HepG2 (cell line): ENCODE results near the gene GALNT16.

Experiments
- ATF2 ChIP-seq: sonication (generic); formaldehyde crosslinking; IDR thresholded peaks from 2 replicates; pipeline ENCODE4 v1.4.0; 2020; ENCODE audit warnings: missing genetic modification reagents
- FOSL1 ChIP-seq: sonication (generic); formaldehyde crosslinking; IDR thresholded peaks from 2 replicates; pipeline ENCODE4 v1.9.0; 2021; ENCODE audit warnings: missing genetic modification reagents, borderline replicate concordance
- HHEX ChIP-seq: IDR thresholded peaks from 2 replicates; pipeline ENCODE4 v1.6.1; 2016; ENCODE audit warnings: control low read depth
- HMG20B ChIP-seq: conservative IDR thresholded peaks from 2 replicates; pipeline ENCODE4 v1.6.1; 2016; ENCODE audit warnings: missing genetic modification reagents, missing compliant biosample characterization
- HNRNPUL1 ChIP-seq: fragments of 200-400 bp; formaldehyde crosslinking; IDR thresholded peaks from 2 replicates; pipeline ENCODE4 v1.6.1; 2017; ENCODE audit warnings: low read depth, mild to moderate bottlenecking, low read length, moderate library complexity
- NR2C2 ChIP-seq: sonication (generic); formaldehyde crosslinking; IDR thresholded peaks from 2 replicates; pipeline ENCODE4 v1.4.0; 2020; ENCODE audit warnings: missing genetic modification reagents, mild to moderate bottlenecking, moderate library complexity, borderline replicate concordance
- SUZ12 ChIP-seq: fragments of 150-350 bp; IDR thresholded peaks from 2 replicates; pipeline ENCODE4 v1.6.1; 2014; ENCODE audit warnings: low read depth, low read length
- TAF1 ChIP-seq: sonication (generic); formaldehyde crosslinking; IDR thresholded peaks from 2 replicates; pipeline ENCODE4 v1.4.0; 2020; ENCODE audit warnings: missing genetic modification reagents
- ZBTB40 ChIP-seq, 2 experiments: fragments of 450-650 bp in 1 of 2; sonication (generic) in 1 of 2; formaldehyde crosslinking in 1 of 2; IDR thresholded peaks; 2 replicates each; pipeline versions ENCODE4 v1.6.1 to v1.8.0; 2016 to 2022; ENCODE audit warnings: antibody characterized with exemption in 1 of 2, mild to moderate bottlenecking in 1 of 2, missing genetic modification reagents in 1 of 2
- ZNF577 ChIP-seq: sonication (generic); formaldehyde crosslinking; IDR thresholded peaks from 2 replicates; pipeline ENCODE4 v1.4.0; 2020; ENCODE audit warnings: mild to moderate bottlenecking, low read depth, missing genetic modification reagents, borderline replicate concordance

GRCh38 chr14:69364378-69364777 is 104.4 kb downstream of the GALNT16 start:
- TF ChIP-seq NR2C2 (CRISPR knock-in tag) (no peak), HHEX (no peak), SUZ12 (no peak), HMG20B (CRISPR knock-in tag) (no peak), ATF2 (CRISPR knock-in tag) (no peak), ZNF577 (CRISPR knock-in tag) (no peak), FOSL1 (no peak), ZBTB40 (IDR thresholded peaks at IDR 0.05) (no peak), ZBTB40 (CRISPR knock-in tag; IDR thresholded peaks at IDR 0.05) (no peak), HNRNPUL1 (no peak), TAF1 (CRISPR knock-in tag) (no peak)
